ENCODE results near the gene PLXNC1.
"Not testable (repeated sequence)": the region's sequence is repeated elsewhere in the genome, so short reads cannot be mapped to it uniquely, and the experiment has no call there.

PLXNC1 gene

DNA sequence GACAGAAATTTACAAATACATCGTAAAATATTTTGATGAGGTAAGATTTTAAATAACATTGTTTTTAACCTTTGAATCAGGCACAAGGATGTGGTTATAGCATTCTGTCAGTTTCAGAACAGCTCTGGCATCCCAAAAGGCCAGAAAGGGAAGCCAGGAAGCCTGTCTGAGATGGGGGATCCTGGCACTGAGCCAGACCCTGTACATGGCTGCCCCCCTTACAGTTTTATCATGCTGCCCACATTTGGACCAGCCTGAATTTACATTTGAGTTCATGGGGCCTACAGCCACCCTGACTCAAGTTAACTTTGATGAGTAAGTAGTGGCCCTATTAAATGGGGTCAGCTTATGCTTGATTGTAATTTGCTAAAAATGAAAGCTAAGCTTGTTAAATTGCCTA lies 155.6 kb downstream of the PLXNC1 start:
- no peak for TF ChIP-seq JUND (IDR thresholded peaks at IDR 0.05; ENCODE audit: low read depth)
- in situ Hi-C loops (cut with HindIII; ENCODE audit: low pct_unique_long_range_greater_than_20kb, low sequenced_read_pairs): no loop called here
- DNase-seq (ENCODE audit: low read depth in 1 of 2, low spot score in 1 of 2): no peak

- DNase-seq (ENCODE audit: low read depth in 1 of 2, low spot score in 1 of 2): peak; percentile 17 to 72
- no peak; the same call in 1 of the 2 replicates for TF ChIP-seq JUND (IDR thresholded peaks at IDR 0.05; ENCODE audit: low read depth)
- in situ Hi-C loops (cut with HindIII; ENCODE audit: low pct_unique_long_range_greater_than_20kb, low sequenced_read_pairs): no loop called here
Measured at GRCh38 chr12:94304566-94305061, 156.2 kb downstream of the PLXNC1 start.

- TF ChIP-seq JUND (IDR thresholded peaks at IDR 0.05; ENCODE audit: low read depth): no peak
- DNase-seq (ENCODE audit: low read depth in 1 of 2, low spot score in 1 of 2): peak in 1 of 2 experiments; percentile 52
- in situ Hi-C loops (cut with HindIII; ENCODE audit: low pct_unique_long_range_greater_than_20kb, low sequenced_read_pairs): no loop called here
Measured at GRCh38 chr12:94305130-94305957, 157.0 kb downstream of the PLXNC1 start.

GRCh38 chr12:94308612-94309011 lies 160.2 kb downstream of the PLXNC1 start:
- TF ChIP-seq JUND (IDR thresholded peaks at IDR 0.05; ENCODE audit: low read depth): no peak
- in situ Hi-C loops (cut with HindIII; ENCODE audit: low pct_unique_long_range_greater_than_20kb, low sequenced_read_pairs): no loop called here
- no peak for DNase-seq (ENCODE audit: low read depth in 1 of 2, low spot score in 1 of 2)

DNA sequence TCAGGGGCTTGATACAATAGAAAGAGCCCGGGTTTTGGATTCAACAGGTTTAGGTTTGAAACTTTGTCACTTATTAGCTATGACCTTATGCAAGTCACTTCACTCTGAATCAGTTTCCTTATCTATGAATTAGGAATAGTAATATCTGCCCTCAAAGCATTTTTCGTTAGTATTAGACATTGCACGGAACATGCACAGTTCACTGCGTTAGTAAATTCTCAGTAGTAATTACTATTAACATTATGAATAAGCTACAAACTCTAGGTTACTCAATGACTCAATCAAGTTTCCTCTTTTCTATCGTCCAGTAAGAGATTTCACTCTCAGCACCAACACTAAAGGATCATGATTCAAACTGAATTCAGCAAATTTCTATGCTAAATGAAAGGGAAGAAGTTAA lies 161.0 kb downstream of the PLXNC1 start:
- no peak for DNase-seq (ENCODE audit: low read depth in 1 of 2, low spot score in 1 of 2)
- TF ChIP-seq JUND (IDR thresholded peaks at IDR 0.05; ENCODE audit: low read depth): no peak
- in situ Hi-C loops (cut with HindIII; ENCODE audit: low pct_unique_long_range_greater_than_20kb, low sequenced_read_pairs): no loop called here

DNA sequence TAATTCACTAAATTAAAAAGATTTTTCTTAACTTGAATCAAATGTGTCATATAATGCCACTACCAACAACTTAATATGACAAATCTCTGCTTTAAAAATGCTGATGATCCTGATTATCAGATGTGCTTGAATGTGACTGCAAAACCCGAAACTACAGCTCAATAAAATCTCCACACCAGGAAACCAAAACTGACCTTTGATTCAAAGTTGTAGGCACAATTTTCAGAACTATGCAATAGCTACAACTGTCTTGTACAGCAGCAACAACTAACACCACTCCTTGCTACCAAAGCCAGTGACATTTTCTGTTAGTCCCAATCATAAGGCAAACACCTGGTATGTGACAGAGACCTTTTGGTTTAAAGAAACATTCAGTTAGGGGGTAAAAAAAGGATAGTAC lies 164.0 kb downstream of the PLXNC1 start:
- no peak for TF ChIP-seq JUND (IDR thresholded peaks at IDR 0.05; ENCODE audit: low read depth)
- DNase-seq (ENCODE audit: low read depth in 1 of 2, low spot score in 1 of 2): no peak
- in situ Hi-C loops (cut with HindIII; ENCODE audit: low pct_unique_long_range_greater_than_20kb, low sequenced_read_pairs): no loop called here

DNA sequence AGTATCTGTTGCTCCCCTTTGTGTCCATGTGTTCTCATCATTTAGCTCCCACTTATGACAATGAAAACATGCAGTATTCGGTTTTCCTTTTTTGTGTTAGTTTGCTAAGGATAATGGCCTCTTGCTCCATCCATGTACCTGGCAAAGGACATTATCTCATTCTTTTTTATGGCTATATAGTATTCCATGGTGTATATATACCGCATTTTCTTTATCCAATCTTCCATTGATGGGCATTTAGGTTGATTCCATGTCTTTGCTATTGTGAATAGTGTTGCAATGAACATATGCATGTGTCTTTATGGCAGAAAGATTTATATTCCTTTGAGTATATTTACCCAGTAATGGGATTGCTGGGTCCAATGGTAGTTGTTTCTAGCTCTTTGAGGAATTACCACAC lies 168.2 kb downstream of the PLXNC1 start:
- DNase-seq (ENCODE audit: low read depth in 1 of 2, low spot score in 1 of 2); in situ Hi-C loops (cut with HindIII; ENCODE audit: low pct_unique_long_range_greater_than_20kb, low sequenced_read_pairs): not testable (repeated sequence)

- no peak for TF ChIP-seq JUND (IDR thresholded peaks at IDR 0.05; ENCODE audit: low read depth)
- in situ Hi-C loops (cut with HindIII; ENCODE audit: low pct_unique_long_range_greater_than_20kb, low sequenced_read_pairs): no loop called here
- DNase-seq (ENCODE audit: low read depth in 1 of 2, low spot score in 1 of 2): no peak
Measured at GRCh38 chr12:94318181-94318580, 169.8 kb downstream of the PLXNC1 start.

- in situ Hi-C loops (cut with HindIII; ENCODE audit: low pct_unique_long_range_greater_than_20kb, low sequenced_read_pairs): no loop called here
- no peak for TF ChIP-seq JUND (IDR thresholded peaks at IDR 0.05; ENCODE audit: low read depth)
- DNase-seq (ENCODE audit: low read depth in 1 of 2, low spot score in 1 of 2): no peak
Measured at GRCh38 chr12:94320109-94320508, 171.7 kb downstream of the PLXNC1 start.

DNA sequence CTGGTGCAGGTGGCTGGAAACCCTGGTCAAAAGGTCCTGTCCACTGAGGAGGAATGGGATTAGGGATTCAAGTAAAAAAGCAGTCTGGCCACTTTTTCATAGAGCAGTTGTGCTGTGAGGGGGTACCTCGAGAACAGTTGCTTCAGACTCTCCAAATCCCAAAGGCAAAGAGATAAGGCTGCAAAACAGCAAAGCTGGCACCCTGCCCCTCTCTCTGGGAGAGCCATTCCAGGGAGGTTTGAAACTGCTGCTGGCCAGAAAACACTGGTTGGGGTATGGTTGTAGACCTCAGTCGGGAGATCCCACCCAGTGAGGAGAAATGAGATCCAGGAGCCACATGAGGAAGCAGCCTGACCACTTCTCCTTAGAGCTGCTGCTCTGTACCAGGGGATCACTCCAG lies 174.0 kb downstream of the PLXNC1 start:
- in situ Hi-C loops (cut with HindIII; ENCODE audit: low pct_unique_long_range_greater_than_20kb, low sequenced_read_pairs): no loop called here
- DNase-seq (ENCODE audit: low read depth in 1 of 2, low spot score in 1 of 2): no peak

DNA sequence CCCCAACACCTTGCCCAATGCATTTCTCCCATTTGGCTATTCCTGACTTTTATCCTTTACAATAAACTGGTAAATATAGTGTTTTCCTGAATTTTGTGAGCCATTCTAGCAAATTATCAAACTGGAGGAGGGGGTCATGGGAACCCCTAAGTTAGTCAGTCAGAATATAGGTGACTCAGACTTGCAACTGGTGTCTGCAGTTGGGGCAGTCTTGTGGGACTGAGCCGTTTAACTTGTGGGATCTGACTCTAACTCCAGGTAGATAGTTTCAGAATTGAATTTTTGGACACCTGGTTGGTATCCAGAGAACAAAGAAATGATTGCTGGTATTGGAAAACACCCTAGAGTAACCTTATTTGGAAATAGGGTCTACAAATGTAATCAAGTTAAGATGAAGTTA lies 177.9 kb downstream of the PLXNC1 start:
- in situ Hi-C loops (cut with HindIII; ENCODE audit: low pct_unique_long_range_greater_than_20kb, low sequenced_read_pairs): no loop called here

More for the DNA sequence above, 174.0 kb downstream of the PLXNC1 start:
- no peak for TF ChIP-seq JUND (IDR thresholded peaks at IDR 0.05; ENCODE audit: low read depth)

DNA sequence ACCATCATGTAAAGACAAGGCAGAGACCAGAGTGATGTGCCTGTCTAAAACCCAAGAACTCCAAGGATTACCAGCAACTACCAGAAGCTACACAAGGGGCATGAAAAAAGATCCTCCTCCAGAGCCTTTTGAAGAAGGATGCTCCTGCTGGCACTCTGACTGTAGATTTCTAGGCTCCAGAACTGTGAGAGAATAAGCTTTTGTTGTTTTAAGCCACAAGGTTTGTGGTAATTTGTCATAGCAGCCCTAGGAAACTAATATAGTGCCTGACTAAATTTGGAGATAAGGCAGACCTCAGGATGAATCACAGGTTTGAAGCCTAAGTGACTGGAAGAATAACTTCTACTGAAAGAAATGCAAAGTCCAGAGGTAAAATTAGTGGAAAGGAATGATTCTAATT lies 178.3 kb downstream of the PLXNC1 start:
- TF ChIP-seq JUND (IDR thresholded peaks at IDR 0.05; ENCODE audit: low read depth): no peak
- no peak for DNase-seq (ENCODE audit: low read depth in 1 of 2, low spot score in 1 of 2)
- in situ Hi-C loops (cut with HindIII; ENCODE audit: low pct_unique_long_range_greater_than_20kb, low sequenced_read_pairs): no loop called here

More for the DNA sequence above, 177.9 kb downstream of the PLXNC1 start:
- TF ChIP-seq JUND (IDR thresholded peaks at IDR 0.05; ENCODE audit: low read depth): no peak
- no peak for DNase-seq (ENCODE audit: low read depth in 1 of 2, low spot score in 1 of 2)

DNA sequence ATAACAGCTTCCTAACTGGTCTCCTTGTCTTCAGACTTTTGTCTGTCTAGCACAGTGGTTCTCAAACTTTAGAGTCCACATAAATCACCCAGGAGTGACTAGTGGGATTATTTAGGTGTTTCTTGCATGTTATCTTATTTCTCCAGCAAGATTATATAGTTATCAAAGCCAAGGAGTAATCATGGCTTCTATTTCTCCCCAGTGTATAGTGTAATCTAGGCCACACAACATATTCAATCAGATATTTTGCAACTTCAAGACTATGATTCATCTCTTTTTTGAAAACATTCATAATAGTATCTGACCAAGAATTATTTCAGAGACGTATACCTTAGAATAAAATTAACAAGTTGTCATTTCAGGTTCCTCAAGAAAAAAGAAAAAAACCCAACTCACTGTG lies 179.4 kb downstream of the PLXNC1 start:
- TF ChIP-seq JUND (IDR thresholded peaks at IDR 0.05; ENCODE audit: low read depth): no peak
- in situ Hi-C loops (cut with HindIII; ENCODE audit: low pct_unique_long_range_greater_than_20kb, low sequenced_read_pairs): no loop called here
- no peak for DNase-seq (ENCODE audit: low read depth in 1 of 2, low spot score in 1 of 2)

DNA sequence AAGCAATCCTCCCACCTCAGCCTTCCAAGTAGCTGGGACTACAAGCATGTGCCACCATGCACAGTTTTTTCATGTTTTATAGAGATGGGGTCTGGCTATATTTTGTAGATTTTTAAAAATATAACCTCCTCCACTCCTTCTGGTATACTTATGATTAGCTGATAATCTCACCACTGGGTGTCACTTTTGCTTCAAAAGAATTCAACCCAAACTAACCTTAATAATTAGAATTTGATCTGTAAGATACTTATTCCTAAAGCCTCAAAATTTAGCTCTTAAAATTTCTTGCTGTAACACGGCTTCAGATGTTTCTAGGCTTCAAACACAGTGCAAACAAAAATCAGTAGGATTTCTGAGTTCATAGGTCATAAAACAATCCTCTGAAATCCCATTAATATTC lies 181.0 kb downstream of the PLXNC1 start:
- DNase-seq (ENCODE audit: low read depth in 1 of 2, low spot score in 1 of 2): no peak
- in situ Hi-C loops (cut with HindIII; ENCODE audit: low pct_unique_long_range_greater_than_20kb, low sequenced_read_pairs): no loop called here

More for the DNA sequence above, 181.0 kb downstream of the PLXNC1 start:
- TF ChIP-seq JUND (IDR thresholded peaks at IDR 0.05; ENCODE audit: low read depth): no peak

Measured in T47D (cell line).